IPS DF 19.7 (cell line): ENCODE data around the gene EIF4ENIF1.
"Not testable (repeated sequence)": the region's sequence is repeated elsewhere in the genome, so short reads cannot be mapped to it uniquely, and the experiment has no call there.

Experiments used
- DNase-seq: peaks from one replicate; pipeline ENCODE4 v3.0.0-alpha.2; 2013; ENCODE audit warnings: low read depth, low spot score

The EIF4ENIF1 gene

DNA sequence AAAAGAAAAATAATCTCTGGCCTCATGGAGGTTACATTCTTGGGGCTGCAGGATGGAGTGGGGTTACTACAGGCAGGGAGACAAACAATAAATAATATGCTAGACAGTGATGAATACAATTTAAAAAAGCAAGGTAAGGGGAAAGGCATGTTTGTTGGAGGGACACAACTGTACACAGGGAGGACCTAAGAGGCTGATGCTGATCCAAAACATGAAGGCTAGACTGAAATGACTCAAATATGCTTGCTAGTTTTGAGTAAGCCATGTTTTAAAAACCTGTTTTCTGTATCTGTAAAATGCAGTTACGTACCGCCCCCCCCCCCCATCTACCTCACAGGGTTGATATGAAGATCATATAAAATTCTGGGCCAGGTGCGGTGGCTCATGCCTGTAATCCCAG, 44.0 kb downstream of the EIF4ENIF1 start:
- DNase-seq = no peak

DNA sequence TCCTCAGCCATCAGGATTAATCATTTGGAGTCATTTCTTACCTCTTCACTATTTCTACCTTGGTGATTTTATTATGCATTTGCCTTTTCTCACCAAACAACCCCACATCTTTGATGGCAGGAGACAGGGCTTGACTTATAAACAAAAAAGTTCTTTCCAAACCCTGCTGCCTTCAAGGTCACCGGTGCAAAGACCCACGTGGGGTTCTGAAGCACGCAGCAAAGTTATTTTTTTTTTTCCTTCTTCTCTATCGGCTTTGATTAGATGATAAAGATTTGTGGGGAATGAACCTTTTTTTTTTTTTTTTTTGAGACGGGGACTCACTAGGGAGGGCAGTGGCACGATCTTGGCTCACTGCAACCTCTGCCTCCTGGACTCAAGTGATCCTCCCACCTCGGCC, 46.1 kb downstream of the EIF4ENIF1 start:
- no peak for DNase-seq

DNA sequence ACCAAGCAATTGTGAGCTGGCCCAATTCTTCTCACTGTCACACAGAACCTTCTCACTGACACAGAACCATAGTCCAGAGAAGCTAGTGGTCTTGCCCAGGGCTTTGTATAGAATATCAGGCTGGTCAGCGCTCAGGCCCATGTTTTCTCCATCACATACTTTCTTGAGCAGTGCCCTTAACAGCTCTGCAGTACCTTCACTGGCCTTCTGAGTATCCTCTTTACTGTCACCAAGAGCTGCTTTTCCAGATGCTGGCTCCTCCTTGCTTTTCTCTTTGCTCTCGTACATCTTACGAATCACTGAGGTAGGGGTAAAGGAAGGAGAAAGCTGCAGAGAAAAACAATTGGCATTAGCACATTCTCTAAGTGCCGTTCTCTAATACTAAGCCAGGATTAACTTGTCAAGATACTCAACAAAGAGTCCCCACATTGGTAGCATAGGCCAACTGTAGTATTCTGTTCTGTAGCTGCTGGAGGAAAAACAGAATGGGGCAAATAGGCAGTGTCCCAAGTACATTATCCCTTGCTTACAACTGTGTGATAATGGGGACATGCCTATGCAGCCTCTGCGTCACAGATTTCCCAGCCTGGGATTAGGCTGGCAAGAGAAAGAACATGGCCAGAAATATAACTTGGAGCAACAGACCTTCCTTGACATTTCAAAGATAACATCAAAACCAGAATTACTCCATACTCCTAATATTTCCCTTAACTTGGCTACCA, 46.7 kb downstream of the EIF4ENIF1 start:
- no peak for DNase-seq

GRCh38 chr22:31441652-31442051, 48.0 kb downstream of the EIF4ENIF1 start:
- DNase-seq = no peak

DNA sequence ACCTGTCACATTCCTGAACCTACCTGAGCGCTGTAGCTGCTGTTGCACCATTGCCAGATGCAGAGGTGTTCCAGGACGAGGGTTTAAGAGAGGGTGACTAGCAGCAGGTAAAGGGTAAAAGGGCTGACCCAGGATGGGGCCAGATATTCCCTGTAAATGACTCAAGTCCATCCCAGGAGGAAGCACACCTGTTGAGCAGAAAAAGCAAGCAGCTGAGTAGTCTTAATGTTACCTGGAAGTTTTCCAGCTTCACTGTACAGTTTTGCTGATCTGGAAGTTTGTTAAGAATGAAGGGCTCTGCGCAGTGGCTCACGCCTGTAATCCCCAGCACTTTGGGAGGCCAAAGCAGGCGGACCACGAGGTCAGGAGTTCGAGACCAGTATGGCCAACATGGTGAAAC, 49.0 kb downstream of the EIF4ENIF1 start:
- no peak for DNase-seq

DNA sequence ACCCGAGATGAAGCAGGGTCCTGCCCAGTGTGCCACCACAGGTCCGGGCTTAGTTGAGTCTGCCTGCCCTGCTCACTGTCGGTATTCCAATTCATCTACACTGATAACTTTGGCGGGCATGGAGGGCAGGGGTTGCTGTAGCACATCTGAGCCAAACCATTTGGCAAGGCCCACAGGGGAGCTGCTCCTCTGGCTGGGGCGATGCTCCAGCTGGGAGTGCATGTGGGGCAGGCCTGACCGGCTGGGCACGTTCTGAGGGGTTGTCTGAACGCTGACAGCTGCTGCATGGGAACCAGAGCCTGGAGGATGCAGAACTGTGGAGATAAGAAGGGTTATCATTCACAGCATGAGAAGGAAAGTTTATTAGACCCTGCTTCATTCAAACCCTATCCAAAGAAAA, 49.8 kb downstream of the EIF4ENIF1 start:
- DNase-seq = no peak

- DNase-seq = no peak
Measured at GRCh38 chr22:31436132-31436531, 53.5 kb downstream of the EIF4ENIF1 start.

GRCh38 chr22:31431950-31432349, 57.7 kb downstream of the EIF4ENIF1 start:
- DNase-seq = no peak

DNA sequence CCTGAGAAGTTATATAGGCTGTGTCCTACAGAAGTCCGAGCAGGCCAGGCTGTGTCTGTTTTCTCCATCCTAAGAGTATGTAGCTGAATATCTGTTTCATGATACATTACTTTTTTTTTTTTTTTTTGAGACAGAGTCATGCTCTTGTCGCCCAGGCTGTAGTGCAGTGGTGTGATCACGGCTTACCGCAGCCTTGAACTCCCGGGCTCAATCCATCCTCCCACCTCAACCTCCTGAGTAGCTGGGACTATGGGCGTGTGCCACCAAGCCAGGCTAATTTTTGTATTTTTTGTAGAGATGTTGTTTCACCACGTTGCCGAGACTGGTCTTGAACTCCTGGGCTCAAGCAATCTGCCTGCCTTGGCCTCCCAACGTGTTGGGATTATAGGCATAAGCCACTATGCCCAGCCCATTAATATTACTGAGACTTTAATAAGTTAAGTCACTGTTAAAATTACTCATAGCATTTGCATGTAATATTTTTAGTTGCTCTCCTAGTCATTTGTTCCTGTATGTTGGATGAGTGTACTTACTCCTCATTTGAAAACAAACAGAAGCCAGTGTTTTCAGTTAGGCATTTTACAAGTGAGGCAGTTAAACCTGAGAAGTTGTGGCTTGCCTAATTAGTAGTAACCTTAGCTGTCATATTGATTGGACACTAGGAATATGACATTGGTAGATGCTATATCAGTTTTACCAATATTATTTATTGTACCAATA, 64.2 kb downstream of the EIF4ENIF1 start:
- DNase-seq = no peak

DNA sequence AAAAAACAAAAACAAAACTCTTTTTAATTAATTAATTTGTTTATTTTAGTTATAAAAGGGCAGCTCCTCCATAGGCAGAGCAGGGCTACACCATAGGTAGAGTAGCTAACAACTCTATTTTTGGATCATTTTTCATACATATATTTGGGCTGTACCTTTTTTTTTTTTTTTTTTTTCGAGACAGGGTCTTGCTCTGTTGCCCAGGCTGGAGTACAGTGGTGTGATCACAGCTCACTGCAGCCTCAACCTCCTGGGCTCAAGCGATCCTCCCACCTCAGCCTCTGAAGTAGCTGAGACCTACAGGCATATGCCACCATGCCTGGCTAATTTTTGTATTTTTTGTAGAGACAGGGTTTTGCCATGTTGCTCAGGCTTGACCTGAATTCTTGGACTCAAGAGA, 87.3 kb downstream of the EIF4ENIF1 start:
- not testable (repeated sequence) for DNase-seq

GRCh38 chr22:31400023-31400397, 89.6 kb downstream of the EIF4ENIF1 start:
- DNase-seq = no peak

- peak; percentile 77 for DNase-seq
Measured at GRCh38 chr22:31399211-31400022, 90.2 kb downstream of the EIF4ENIF1 start, which contains the start of gene DRG1. Gene DRG1 (plus strand): TSS chr22:31399604. CDS start chr22:31399684, 80 bp downstream.

- no peak for DNase-seq
Measured at GRCh38 chr22:31398231-31398630, 91.4 kb downstream of the EIF4ENIF1 start.

DNA sequence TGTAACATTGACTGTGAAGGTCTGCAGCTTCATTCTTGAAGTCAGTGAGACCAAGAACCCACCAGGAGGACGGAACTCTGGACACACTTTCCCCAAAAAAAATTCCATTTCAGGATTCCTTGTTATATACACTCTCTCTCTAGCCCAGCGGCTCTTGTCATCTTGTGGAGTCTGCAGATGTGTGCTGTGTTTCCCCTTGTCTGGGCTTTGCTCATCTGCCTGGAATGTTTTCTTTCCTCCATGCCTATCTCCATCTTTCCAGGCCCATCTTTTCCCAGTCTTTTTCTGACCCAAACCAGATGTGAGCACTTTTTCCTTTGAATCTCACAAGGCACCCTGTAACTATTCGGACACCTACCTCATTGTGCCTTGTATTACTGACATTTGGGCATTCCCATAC, 95.3 kb downstream of the EIF4ENIF1 start:
- no peak for DNase-seq

DNA sequence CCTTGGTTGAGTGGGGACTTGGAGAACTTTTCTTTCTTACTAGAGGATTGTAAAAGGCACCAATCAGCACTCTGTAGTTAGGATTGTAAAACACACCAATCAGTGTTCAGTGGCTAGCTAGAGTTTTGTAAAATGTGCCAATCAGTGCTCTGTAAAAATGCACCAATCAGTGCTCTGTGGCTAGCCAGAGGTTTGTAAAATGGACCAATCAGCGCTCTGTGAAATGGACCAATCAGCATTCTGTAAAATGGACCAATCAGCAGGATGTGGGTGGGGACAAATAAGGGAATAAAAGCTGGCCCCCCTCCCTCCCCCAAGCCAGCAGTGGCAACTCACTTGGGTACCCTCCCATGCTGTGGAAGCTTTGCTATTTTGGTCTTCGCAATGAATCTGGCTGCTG, 95.7 kb downstream of the EIF4ENIF1 start:
- no peak for DNase-seq
